AG10803 (cell line): ENCODE data around the gene SLAMF9.
A peak's percentile ranks its signal among the peaks of the same experiment; 100 is the strongest.

ENCODE experiments used
- DNase-seq: peaks from one replicate; pipeline ENCODE4 v3.0.0; 2010; ENCODE audit warnings: low read depth
- H3K4me3 ChIP-seq: 2 replicates; pipeline ENCODE4 v1.5.1; 2011; ENCODE audit warnings: mild to moderate bottlenecking, low read length, control low read depth
- TF ChIP-seq, protein P1 (sequence below): conservative IDR thresholded peaks from 2 replicates; pipeline ENCODE4 v1.5.1; 2011; ENCODE audit warnings: mild to moderate bottlenecking, low read length, control low read depth, inconsistent platforms

SLAMF9 gene

DNA sequence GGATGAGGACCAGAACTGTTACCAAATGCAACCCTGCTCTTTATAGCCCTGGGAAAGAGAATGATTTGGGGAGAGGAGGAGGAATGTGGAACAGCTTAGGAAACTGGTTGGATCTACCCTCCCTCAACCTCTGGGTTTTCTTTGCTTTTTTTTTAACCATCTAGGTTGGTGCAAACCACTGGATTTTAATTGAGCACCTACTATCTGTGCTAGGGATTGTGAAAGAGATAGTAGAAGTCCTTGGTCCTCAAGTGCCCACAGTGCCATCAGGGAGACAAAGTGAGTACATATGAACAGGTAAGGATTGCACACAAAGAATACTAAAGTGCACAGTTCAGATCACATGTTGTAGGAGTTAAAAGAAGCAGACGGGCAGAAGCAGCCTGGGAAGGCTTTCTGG lies 33.4 kb downstream of the SLAMF9 start:
- TF ChIP-seq, protein P1, sequence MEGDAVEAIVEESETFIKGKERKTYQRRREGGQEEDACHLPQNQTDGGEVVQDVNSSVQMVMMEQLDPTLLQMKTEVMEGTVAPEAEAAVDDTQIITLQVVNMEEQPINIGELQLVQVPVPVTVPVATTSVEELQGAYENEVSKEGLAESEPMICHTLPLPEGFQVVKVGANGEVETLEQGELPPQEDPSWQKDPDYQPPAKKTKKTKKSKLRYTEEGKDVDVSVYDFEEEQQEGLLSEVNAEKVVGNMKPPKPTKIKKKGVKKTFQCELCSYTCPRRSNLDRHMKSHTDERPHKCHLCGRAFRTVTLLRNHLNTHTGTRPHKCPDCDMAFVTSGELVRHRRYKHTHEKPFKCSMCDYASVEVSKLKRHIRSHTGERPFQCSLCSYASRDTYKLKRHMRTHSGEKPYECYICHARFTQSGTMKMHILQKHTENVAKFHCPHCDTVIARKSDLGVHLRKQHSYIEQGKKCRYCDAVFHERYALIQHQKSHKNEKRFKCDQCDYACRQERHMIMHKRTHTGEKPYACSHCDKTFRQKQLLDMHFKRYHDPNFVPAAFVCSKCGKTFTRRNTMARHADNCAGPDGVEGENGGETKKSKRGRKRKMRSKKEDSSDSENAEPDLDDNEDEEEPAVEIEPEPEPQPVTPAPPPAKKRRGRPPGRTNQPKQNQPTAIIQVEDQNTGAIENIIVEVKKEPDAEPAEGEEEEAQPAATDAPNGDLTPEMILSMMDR = no peak
- H3K4me3 ChIP-seq = no peak overlapping the region
- no peak for DNase-seq

DNA sequence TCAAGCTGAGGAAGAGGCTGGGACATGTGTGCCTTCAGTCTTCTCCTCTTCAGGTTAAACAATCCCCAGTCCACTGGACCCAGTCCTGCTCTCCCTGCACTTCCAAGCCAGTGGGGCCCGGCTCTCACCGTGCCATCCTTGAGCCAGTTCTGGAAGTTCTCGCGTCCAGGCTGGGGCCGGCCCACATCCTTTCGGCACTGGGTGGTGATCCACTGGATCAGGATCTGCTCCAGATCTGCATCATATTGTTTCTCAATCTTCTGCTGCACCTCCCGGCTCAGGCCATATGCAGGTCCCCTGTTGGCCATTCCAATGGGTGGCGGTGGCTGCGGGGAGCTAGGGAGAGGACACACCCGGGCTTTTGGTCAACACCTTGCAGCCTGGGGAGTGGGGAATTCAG lies 33.8 kb downstream of the SLAMF9 start:
- H3K4me3 ChIP-seq = no peak overlapping the region
- DNase-seq = no peak
- TF ChIP-seq, protein P1 = no peak

DNA sequence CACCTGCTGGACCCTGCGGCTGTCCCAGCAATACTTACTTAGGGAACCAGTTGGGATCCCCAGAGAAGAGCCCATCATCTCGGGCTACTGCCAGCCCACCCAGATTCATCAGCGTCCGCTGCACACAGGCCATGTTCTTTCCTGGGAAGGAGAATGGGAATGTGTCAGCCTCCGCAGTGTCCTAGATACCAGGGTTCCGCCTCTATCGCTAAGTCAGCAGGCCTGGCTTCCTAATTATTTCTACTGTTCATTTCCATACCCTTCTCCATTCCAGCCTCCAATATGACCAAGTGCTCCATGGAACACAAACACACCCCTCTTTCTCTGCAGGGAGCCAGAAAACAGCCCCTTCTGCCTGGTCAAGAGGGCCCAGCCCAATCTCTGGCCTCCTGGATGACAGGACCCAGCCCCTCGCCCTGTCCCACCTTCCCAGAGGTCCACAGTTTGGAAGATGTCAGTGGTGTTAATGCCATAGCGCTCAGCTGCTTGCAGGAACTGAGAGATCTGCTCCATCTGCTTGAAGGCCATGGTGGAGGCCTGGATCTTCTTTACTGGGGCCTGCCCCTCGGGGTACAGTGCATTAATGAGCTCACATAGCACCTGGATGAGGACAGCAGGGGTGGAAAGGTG lies 34.7 kb downstream of the SLAMF9 start:
- TF ChIP-seq, protein P1 = no peak
- DNase-seq = no peak
- no peak overlapping the region for H3K4me3 ChIP-seq

DNA sequence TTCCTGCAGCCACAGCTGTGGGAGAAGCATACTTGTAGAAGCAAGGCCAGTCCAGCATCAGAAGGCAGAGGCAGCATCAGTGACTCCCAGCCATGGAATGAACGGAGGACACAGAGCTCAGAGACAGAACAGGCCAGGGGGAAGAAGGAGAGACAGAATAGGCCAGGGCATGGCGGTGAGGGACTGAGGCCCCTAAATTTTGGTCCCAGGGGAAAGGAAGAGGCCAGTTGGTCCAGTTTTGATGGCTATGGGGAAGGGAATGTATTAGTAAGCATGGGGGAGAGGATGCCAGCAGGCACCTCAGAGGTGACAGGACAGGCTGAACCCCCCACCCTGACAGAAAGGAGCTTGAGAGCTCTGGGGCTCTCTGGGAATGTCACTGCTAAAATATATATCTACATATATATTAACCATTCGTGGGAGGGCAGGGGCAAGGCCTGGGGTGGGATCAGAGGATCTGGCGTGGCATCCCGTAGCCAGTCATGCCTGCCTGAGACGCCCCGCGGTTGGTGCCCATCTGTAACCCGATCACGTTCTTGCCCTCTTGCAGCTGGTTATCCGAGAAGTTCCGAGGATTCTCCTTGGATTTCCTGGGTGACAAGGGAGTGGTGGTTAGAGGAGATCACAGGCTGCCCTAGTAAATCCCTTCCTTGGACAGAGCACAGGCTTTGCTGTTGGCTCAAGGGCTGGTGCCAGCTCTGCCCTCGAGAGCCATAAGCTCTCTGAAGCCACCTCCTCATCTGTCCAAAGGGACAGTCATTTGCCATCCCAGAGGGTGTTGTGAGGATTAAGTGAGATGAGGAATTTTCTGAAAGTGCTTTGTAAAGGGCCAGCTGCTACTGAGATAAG lies 35.5 kb downstream of the SLAMF9 start:
- peak; percentile 59 for DNase-seq
- TF ChIP-seq, protein P1 = no peak
- H3K4me3 ChIP-seq = no peak overlapping the region

DNA sequence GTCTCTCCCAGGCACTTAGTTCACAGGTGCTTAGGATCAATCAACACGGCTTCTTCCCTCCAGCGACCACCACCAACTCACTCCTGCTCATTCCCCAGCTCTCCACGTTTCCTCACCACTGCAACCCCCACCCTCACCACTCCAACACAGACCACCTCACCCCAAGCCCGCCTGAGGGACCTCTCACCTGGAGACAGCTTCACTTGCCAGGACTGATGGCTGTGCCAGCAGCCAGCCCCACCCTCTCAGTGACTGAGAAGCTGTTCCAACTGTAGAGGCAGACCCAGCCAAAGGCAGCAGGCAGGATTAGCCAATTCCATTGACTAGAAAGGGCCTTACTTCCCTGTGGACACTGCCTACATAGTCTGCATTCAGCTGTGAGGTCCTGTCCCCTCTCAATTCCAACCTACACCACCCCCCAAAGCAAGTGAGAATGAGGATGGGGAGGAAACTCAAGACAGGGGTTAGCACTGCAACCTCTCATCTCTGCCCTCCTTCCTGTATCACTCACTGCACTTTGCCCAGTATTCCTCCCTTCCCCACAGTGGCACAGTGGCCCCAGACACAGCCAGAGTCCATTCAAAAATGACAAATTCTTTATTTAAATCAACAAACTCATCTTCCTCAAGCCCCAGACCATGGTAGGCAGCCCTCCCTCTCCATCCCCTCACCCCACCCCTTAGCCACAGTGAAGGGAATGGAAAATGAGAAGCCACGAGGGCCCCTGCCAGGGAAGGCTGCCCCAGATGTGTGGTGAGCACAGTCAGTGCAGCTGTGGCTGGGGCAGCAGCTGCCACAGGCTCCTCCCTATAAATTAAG lies 36.3 kb downstream of the SLAMF9 start:
- TF ChIP-seq, protein P1 = no peak
- no peak overlapping the region for H3K4me3 ChIP-seq
- no peak for DNase-seq

DNA sequence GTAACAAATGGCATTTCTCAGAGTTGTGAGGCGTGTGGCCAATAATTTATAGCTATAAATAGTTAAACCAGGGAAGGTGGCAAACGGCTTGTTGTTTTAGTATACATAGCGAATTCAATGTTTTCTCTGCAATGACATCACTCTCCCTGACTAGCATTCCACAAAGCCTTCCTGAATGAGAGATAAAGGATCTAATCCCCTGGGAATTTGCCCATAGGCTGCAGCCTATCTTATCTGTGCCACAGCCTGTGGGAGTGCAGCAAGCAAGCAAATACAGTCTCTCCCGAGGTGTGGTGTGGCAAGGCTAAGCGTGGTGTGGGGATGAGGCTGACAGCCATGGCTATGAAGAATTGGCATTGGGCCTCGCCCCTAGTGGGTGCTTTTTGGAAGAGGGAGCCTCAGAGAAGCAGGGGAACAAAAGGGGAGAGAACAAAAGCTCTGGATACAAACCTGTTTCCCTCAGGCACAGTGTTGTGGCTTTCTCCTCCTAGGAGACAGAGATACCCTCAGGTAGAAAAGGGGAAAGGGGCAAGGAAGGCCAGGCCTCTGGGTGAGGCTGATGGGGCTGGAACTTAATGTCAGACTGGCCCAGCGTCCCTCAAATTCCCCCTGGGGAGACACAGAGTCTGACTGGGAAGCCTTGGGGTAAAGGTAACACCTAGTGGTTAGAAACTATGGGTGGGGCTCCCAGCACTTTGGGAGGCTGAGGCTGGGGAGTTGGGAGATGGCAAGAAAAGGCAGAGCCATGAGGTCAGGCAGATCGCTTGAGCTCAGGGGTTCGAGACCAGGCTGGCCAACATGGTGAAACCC lies 37.6 kb downstream of the SLAMF9 start:
- H3K4me3 ChIP-seq = no peak overlapping the region
- TF ChIP-seq, protein P1 = no peak
- DNase-seq = peak; percentile 72
